Femur (tissue), 1 donor: Measurements from ENCODE around the gene GJB4.
A peak's percentile ranks its signal among the peaks of the same experiment; 100 is the strongest.
"Not testable (repeated sequence)": the region's sequence is repeated elsewhere in the genome, so short reads cannot be mapped to it uniquely, and the experiment has no call there.

Experiments used
- DNase-seq: peaks from one replicate; pipeline ENCODE4 v3.0.0-alpha.2; 2017

GJB4 gene

DNA sequence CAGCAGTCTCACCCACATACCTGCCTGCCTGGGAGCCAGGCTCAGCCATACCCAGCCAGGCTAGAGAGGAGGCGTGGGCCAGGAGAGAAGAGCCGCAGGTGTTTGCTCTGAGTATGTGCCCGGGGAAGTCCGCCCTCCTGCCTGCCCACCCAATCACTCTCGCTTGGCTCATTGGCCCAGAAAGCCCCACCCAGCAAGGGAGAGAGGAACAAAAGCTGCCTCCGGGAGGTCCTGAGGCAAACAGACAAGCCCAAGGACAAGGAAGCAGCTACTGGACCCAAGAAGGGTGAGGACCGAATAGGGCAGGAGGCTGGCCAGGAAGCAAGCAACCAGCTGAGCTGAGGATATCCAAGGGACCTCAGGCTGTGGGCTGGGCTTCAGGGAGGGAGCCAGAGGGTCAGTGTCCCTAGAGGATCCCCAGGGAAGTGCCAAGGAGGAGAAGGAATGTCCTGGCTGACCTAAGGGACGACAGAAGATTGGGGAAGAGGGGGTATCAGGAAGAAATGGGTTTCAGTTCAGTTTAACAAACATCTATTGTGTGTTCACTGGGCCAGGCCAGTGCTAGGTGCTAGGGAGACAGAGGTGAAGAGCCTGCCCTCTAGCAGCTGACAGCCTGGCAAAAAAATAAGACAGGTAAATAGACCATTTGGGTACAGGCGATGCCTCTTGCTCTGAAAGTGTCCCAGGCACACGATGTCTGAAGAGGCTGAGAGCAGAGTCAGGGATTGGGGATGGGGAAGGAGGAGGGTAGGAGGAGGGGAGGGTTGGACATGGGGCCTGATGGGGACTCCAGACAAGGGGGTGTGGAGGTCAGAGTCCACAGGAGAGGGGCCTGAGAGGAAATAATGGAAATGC, at the start of gene GJB4:
Gene GJB4 (plus strand): TSS at position 238 of the 855 bp plus-strand sequence. CDS start 1,515 bp downstream, outside the sequence.
- DNase-seq: no peak

- DNase-seq: no peak
These were observed 48.7 kb upstream of the GJB4 start for GRCh38 chr1:34710812-34711211.

- no peak for DNase-seq
These were observed 48.1 kb upstream of the GJB4 start for GRCh38 chr1:34711485-34711884.

GRCh38 chr1:34712007-34712688, 47.4 kb upstream of the GJB4 start:
- peak; percentile 38 for DNase-seq

- peak; percentile 53 for DNase-seq
These were observed 46.1 kb upstream of the GJB4 start for GRCh38 chr1:34713443-34713842.

DNA sequence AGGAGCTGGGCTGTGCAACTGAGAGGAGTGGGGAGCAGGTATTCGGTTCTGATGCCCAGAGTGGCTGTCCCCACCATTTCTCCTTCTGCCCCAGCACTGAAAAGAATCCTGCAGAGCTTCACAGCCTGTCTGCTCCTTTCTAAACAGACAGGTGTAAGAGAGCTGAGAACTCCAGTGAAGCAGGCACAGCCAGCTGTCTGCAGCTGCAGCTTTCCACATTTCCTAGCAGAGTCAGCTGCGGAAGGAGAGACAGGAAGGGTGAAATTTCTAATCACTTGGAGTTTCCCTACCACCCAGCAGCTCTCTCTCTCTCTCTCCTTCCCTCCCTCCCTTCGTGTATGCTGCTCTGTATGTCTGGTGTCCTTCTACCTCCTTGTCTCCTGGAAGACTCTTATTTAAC, 45.2 kb upstream of the GJB4 start:
- no peak for DNase-seq

DNA sequence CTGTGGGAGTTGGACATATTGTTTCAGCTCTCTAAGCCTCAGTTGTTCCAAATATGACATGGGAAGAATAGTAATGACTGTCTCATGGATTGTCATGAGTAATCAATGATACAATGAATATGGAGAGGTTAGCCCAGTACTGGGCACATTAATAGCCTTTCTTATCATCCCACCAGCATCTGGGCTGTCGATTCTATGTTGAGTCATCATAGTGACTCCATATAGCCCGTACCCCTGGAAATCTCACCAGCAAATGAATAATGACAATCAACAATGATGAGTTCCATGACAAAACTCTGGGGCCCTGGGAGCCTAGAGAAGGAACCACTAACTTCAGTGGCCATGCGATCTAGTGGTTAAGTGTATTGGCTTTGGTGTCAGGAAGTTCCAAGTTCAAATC, 44.4 kb upstream of the GJB4 start:
- no peak for DNase-seq

DNA sequence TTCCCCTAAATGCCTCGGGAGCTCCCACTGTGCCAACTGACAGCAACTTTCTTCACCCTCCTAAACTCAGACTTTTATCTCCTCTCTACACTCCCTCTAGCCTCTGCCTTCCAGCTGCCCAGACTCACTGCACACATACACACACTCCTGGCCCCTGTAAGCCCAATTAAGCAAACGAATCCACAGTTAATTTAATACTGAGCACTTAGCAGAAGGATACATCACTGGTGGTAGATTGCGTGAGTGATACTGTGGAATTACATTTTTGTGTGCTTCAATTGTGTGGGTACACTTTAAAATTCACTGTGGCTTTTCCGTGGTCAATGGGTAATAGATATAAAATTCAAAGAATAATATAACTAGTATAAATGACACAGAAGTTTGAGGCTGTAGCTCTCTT, 38.3 kb upstream of the GJB4 start:
- no peak for DNase-seq

DNA sequence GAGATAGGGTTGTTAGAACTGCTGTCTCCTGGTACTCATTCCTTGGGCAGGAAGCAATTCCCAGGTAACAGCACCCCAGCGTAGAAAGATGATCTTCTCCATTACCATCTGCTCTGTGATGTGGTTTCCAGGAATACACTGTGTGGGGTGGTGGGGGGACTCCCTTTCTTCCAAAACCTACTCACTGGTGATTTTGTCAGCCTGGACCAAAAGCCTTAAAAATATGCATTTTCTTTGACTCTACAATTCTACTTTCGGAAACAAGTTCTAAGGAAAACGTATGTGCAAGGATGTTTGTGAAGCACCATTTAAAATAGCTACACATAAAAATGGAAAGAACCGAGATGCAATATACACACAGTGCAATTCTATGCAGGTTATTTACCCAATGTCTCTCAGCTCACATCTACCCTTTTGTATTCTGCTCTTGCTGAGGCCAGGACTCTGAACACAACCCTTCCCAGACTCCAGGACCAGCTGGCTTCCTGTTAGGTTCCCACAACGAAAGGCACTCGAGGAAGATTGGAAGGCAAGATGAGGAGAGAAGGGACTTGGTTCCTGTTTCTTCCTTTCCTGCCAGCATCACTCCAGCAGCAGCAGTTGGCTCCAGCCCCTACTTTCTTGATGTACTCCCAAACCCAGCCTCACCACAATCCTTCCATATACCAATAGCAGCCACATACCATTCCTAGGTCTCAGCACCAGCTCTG, 37.7 kb upstream of the GJB4 start:
- DNase-seq: no peak

DNA sequence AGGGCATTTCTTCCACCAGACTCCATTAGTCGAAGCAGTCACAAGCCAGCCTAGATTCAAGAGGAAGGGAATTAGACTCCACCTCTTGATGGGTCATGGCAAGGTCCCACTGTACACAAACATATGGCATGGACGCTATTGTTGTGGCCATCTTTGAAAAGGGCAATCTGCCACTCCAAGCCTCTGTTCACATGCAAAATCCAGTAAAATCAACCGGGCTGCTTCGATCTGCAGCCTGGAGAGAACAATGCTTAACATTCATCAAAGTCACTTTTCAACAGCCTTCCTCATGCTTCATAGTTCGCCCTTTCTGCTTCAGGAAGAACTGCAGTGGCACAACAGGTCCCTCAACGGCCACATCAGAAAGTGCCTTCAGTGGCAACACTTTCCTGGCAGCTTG, 32.7 kb upstream of the GJB4 start:
- DNase-seq: no peak

- no peak for DNase-seq
These were observed 29.1 kb upstream of the GJB4 start for GRCh38 chr1:34730485-34730884.

DNA sequence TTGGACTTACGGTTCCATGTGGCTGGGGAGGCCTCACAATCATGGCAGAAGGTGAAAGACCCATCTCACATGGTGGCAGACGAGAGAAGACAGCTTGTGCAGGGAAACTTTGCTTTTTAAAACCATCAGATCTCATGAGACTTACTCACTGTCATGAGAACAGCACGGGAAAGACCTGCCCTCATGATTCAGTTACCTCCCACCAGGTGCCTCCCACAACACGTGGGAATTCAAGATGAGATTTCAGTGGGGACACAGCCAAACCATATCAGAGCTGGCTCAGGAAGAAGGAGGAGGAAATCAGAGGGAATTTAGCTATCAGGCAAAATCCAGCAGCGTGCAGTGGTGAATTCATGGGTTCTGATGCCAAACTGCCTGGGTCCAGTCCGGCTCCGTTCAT, 26.7 kb upstream of the GJB4 start:
- not testable (repeated sequence) for DNase-seq

DNA sequence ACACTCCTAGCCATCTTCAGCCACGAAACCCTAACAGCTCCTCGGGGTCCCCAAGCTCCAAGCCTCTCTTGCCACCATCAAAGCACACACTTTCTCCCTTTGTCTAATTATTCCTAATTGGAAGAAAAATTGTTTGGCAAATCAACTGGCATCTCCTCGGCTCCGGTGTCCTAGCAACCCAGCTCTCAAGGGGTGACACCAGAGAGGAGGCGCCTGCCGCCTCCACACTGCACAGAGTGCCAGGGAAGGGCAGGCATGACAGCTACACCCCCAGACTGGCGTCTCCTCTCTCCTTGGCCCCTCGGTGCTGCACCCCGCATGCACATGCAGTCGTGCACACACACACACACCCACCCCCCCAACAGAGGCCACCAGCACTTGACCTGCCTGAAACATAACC, 22.8 kb upstream of the GJB4 start:
- DNase-seq: no peak

DNA sequence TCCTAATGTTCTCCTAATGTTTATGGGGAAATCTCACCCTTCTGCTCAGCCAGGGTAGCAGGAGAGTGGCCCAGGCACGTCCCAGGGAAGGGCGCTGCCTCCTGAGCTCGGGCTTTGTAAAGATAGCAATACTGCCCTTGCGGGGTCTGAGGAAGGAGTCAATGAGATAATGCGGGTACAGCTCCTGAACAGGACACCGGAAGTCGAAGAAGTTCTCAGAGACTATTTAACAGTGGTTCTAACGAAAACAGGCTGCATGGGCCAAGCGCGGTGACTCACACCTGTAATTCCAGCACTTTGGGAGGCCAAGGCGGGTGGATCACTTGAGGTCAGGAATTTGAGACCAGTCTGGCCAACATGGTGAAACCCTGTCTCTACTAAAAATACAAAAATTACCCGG, 22.3 kb upstream of the GJB4 start:
- DNase-seq: not testable (repeated sequence)

DNA sequence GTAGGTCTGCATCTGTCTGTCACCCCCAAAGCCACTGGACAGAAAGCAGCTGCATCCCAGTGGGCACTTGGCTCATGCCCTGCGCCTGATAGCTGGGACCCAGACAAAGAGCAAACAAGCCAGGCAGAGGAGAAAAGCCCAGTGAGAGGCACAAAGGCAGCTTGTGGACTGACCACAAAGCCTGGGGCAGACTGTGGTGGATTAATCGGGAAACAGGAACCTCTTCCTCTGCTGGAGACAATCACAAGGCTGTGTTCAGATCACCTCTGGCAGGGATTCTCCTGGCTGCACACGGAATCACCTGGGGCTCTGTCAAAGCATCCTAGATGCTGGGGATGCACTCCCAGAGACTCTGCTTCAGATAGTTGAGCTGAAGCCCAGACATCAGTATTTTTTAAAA, 19.9 kb upstream of the GJB4 start:
- no peak for DNase-seq

- DNase-seq: no peak
These were observed 19.2 kb upstream of the GJB4 start for GRCh38 chr1:34740161-34740868.

DNA sequence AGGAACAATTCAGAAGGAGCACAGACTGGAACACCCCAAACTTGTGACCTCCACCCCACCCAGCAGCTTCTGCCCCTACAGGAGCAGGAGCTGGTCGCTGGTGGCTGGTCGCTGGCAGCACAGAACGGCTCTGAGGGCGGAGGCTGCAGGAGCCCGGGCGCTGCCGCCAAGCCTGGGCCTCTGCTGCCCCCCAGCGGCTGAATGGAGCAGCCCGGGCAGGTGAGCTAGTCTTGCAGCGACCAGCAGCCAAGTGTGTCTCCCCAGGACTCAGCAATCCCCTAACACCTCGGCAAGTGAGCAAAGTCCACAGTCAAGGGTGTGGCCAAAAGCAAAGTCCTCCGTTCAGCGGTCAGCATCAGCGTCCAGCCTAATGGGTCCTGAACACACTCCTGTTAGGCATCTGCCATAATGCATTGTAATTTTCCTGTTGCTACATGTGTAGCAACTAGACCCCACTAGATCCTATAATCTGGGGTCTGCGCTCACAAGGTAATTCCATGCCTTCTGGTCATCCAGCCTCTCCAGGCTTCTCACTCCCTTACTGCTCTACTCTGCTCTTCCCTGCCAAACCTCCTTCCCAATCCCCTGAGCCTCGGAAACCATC, 16.8 kb upstream of the GJB4 start:
- peak; percentile 79 for DNase-seq

- no peak for DNase-seq
These were observed 15.8 kb upstream of the GJB4 start for GRCh38 chr1:34743775-34744174.

- DNase-seq: no peak
These were observed 14.7 kb upstream of the GJB4 start for GRCh38 chr1:34744851-34745250.

DNA sequence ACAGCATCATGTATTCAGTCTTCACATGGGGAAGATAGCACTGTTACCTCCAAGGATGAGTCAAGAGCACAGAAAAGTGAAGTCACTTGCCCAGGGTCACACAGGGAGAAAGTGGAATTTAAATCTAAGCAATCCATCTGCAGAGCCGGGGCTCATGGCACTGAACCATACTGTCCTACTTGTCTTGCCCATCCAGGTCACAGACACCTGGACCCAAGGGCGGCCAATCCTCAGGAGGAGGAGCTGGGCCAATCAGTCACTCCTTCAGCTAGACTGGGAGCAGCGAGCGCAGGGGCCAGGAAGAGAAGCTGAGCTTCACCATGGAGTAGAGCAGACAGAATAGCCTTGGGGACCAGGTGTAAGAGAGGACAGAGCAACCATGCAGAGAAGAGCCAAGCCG, 13.9 kb upstream of the GJB4 start:
- no peak for DNase-seq

- no peak for DNase-seq
These were observed 13.4 kb upstream of the GJB4 start for GRCh38 chr1:34746101-34746500.

- no peak for DNase-seq
These were observed 12.5 kb upstream of the GJB4 start for GRCh38 chr1:34746785-34747637.
